Measurements from ENCODE around the gene CHRND. TPM values are rescaled to one million over a fixed set of nuclear protein-coding genes. Genes with fewer than 3 reads are reported as not detected.

Gene CHRND
- total and polyA plus RNA-seq, 4 donors: not detected

GRCh38 chr2:232551250-232551638, 25.3 kb downstream of the CHRND start:
- peaks cover 2 to 26% (median 14%) of the 10 kb centered on the region in 4 donors for H3K4me1 ChIP-seq (ENCODE audit: control insufficient read depth in 4 of 4, insufficient read depth in 4 of 4, low read length in 3 of 4)
- TF ChIP-seq MAX (IDR thresholded peaks at IDR 0.05): no peak
- TF ChIP-seq, protein P1, sequence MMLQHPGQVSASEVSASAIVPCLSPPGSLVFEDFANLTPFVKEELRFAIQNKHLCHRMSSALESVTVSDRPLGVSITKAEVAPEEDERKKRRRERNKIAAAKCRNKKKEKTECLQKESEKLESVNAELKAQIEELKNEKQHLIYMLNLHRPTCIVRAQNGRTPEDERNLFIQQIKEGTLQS (IDR thresholded peaks at IDR 0.05): no peak
- no peak for TF ChIP-seq GABPA (IDR thresholded peaks at IDR 0.05 in 1 of 2, conservative IDR thresholded peaks at IDR 0.05 in 1 of 2)
- TF ChIP-seq CTCF (IDR thresholded peaks at IDR 0.05; ENCODE audit: low read depth, low read length, missing input control): no peak
- TF ChIP-seq JUND (IDR thresholded peaks at IDR 0.05): no peak
- no peak for TF ChIP-seq HNF4G (IDR thresholded peaks at IDR 0.05)
- TF ChIP-seq, protein P2, sequence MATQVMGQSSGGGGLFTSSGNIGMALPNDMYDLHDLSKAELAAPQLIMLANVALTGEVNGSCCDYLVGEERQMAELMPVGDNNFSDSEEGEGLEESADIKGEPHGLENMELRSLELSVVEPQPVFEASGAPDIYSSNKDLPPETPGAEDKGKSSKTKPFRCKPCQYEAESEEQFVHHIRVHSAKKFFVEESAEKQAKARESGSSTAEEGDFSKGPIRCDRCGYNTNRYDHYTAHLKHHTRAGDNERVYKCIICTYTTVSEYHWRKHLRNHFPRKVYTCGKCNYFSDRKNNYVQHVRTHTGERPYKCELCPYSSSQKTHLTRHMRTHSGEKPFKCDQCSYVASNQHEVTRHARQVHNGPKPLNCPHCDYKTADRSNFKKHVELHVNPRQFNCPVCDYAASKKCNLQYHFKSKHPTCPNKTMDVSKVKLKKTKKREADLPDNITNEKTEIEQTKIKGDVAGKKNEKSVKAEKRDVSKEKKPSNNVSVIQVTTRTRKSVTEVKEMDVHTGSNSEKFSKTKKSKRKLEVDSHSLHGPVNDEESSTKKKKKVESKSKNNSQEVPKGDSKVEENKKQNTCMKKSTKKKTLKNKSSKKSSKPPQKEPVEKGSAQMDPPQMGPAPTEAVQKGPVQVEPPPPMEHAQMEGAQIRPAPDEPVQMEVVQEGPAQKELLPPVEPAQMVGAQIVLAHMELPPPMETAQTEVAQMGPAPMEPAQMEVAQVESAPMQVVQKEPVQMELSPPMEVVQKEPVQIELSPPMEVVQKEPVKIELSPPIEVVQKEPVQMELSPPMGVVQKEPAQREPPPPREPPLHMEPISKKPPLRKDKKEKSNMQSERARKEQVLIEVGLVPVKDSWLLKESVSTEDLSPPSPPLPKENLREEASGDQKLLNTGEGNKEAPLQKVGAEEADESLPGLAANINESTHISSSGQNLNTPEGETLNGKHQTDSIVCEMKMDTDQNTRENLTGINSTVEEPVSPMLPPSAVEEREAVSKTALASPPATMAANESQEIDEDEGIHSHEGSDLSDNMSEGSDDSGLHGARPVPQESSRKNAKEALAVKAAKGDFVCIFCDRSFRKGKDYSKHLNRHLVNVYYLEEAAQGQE (IDR thresholded peaks at IDR 0.05): no peak
- no peak for TF ChIP-seq SP1 (IDR thresholded peaks at IDR 0.05)
- no peak for TF ChIP-seq NR2F2 (IDR thresholded peaks at IDR 0.05)
- no peak for TF ChIP-seq YY1 (IDR thresholded peaks at IDR 0.05)
- TF ChIP-seq FOXA2 (IDR thresholded peaks at IDR 0.05): no peak
- TF ChIP-seq EGR1 (IDR thresholded peaks at IDR 0.05; ENCODE audit: low read depth in 2 of 2): no peak
- no peak for TF ChIP-seq FOXA1 (IDR thresholded peaks at IDR 0.05)
- TF ChIP-seq RXRA (IDR thresholded peaks at IDR 0.05): no peak
- no peak for TF ChIP-seq RAD21 (IDR thresholded peaks at IDR 0.05)
- TF ChIP-seq HNF4A (conservative IDR thresholded peaks at IDR 0.05): no peak
- TF ChIP-seq TAF1 (conservative IDR thresholded peaks at IDR 0.05): no peak
- TF ChIP-seq, protein P3, sequence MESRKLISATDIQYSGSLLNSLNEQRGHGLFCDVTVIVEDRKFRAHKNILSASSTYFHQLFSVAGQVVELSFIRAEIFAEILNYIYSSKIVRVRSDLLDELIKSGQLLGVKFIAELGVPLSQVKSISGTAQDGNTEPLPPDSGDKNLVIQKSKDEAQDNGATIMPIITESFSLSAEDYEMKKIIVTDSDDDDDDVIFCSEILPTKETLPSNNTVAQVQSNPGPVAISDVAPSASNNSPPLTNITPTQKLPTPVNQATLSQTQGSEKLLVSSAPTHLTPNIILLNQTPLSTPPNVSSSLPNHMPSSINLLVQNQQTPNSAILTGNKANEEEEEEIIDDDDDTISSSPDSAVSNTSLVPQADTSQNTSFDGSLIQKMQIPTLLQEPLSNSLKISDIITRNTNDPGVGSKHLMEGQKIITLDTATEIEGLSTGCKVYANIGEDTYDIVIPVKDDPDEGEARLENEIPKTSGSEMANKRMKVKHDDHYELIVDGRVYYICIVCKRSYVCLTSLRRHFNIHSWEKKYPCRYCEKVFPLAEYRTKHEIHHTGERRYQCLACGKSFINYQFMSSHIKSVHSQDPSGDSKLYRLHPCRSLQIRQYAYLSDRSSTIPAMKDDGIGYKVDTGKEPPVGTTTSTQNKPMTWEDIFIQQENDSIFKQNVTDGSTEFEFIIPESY (IDR thresholded peaks at IDR 0.05): no peak
- WGBS: 15% methylated on average over 7 of the region's 7 CpGs

More at GRCh38 chr2:232551250-232551638, 25.3 kb downstream of the CHRND start:
- H3K36me3 ChIP-seq (ENCODE audit: control insufficient read depth in 4 of 4, insufficient read depth in 3 of 4, low read depth in 1 of 4, low read length in 3 of 4): peaks cover 0 to 10% (median 1%) of the 10 kb centered on the region in 4 donors
- no peak for DNase-seq (ENCODE audit: low spot score)
- H3K4me3 ChIP-seq (ENCODE audit: low read depth in 1 of 3, low read length in 3 of 3): peak overlapping the region; percentile 83 to 94 (median 87)
- H3K9ac ChIP-seq (ENCODE audit: low read depth in 1 of 2, low read length in 2 of 2): peak overlapping the region; percentile 39 to 90
- peak overlapping the region; percentile 95 to 99 for H3K27ac ChIP-seq (ENCODE audit: low read depth in 1 of 2, low read length in 2 of 2)
- no peaks in the 10 kb centered on the region for H3K9me3 ChIP-seq (ENCODE audit: control insufficient read depth in 4 of 4, low read length in 3 of 4)
- no peaks in the 10 kb centered on the region for H3K27me3 ChIP-seq (ENCODE audit: control insufficient read depth in 4 of 4, insufficient read depth in 4 of 4, low read length in 3 of 4)

Measured in liver (tissue), 9 donors.